Peyer's patch (tissue), 4 donors: ENCODE results near the gene TADA2B. TPM values are rescaled to one million over a fixed set of nuclear protein-coding genes. Genes with fewer than 3 reads are reported as not detected.
A peak's percentile ranks its signal among the peaks of the same experiment; 100 is the strongest.
"Not testable (repeated sequence)": the region's sequence is repeated elsewhere in the genome, so short reads cannot be mapped to it uniquely, and the experiment has no call there.

ENCODE experiments used
- DNase-seq, 3 donors: peaks; one replicate each; pipeline ENCODE4 v3.0.0-alpha.2; 2017 to 2019
- H3K27ac ChIP-seq, 4 donors: fragments of 200-600 bp; sonication (generic); one replicate each; pipeline ENCODE4 v1.5.1; 2016 to 2019
- H3K27me3 ChIP-seq, 2 donors: fragments of 200-600 bp; sonication (generic); one replicate each; pipeline ENCODE4 v1.5.1; 2019
- H3K36me3 ChIP-seq, 3 donors: fragments of 200-600 bp; sonication (generic); one replicate each; pipeline ENCODE4 v1.5.1; 2016 to 2019
- H3K4me1 ChIP-seq, 4 donors: fragments of 200-600 bp; sonication (generic); one replicate each; pipeline ENCODE4 v1.5.1; 2016 to 2019
- H3K4me3 ChIP-seq, 4 donors: fragments of 200-600 bp; sonication (generic); 1 replicate in 3 of 4; 2 replicates in 1 of 4; pipeline ENCODE4 v1.5.1; 2016 to 2019; ENCODE audit warnings: mild to moderate bottlenecking in 1 of 4
- H3K9me3 ChIP-seq, 4 donors: fragments of 200-600 bp; sonication (generic); one replicate each; pipeline ENCODE4 v1.5.1; 2016 to 2019; ENCODE audit warnings: mild to moderate bottlenecking in 1 of 4
- POLR2A ChIP-seq, 2 donors: fragments of 450-650 bp; IDR thresholded peaks; one replicate each; pipeline ENCODE4 v1.5.1; 2017; ENCODE audit warnings: antibody characterized with exemption in 2 of 2, mild to moderate bottlenecking in 2 of 2, moderate library complexity in 2 of 2
- total RNA-seq, 4 donors: library from RNA; depleted of rRNA; stranded (reverse); fragments of >200 nt; gene quantifications; one replicate each; pipeline ENCODE4 v1.1.0, GENCODE V29; 2016
- TF ChIP-seq, protein P1 (sequence below), 6 experiments: fragments of 450-650 bp in 4 of 6; fragments of 200-600 bp in 2 of 6; sonication (generic) in 1 of 6; IDR thresholded peaks; one replicate each; pipeline ENCODE4 v1.5.1; 2017 to 2019; ENCODE audit warnings: antibody characterized with exemption in 6 of 6, mild to moderate bottlenecking in 3 of 6, moderate library complexity in 1 of 6

Gene TADA2B
- total RNA-seq, 4 donors from 2014 or later = 23.1 to 31.4 (median 27.8) TPM

GRCh38 chr4:7095611-7096155, 52.5 kb downstream of the TADA2B start:
- Histone ChIP-seq H3K9me3 (no peaks in the 10 kb centered on the region), H3K4me1 (no peaks in the 10 kb centered on the region), H3K36me3 (no peaks in the 10 kb centered on the region), H3K27me3 (no peaks in the 10 kb centered on the region), H3K27ac (no peak overlapping the region), H3K4me3 (no peak overlapping the region)
- DNase-seq = peak in 1 of 3 donors; percentile 19
- TF ChIP-seq POLR2A (IDR thresholded peaks at IDR 0.05) = no peak
- TF ChIP-seq, protein P1, sequence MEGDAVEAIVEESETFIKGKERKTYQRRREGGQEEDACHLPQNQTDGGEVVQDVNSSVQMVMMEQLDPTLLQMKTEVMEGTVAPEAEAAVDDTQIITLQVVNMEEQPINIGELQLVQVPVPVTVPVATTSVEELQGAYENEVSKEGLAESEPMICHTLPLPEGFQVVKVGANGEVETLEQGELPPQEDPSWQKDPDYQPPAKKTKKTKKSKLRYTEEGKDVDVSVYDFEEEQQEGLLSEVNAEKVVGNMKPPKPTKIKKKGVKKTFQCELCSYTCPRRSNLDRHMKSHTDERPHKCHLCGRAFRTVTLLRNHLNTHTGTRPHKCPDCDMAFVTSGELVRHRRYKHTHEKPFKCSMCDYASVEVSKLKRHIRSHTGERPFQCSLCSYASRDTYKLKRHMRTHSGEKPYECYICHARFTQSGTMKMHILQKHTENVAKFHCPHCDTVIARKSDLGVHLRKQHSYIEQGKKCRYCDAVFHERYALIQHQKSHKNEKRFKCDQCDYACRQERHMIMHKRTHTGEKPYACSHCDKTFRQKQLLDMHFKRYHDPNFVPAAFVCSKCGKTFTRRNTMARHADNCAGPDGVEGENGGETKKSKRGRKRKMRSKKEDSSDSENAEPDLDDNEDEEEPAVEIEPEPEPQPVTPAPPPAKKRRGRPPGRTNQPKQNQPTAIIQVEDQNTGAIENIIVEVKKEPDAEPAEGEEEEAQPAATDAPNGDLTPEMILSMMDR (IDR thresholded peaks at IDR 0.05) = no peak

GRCh38 chr4:7096236-7096635, 53.1 kb downstream of the TADA2B start:
- H3K27me3 ChIP-seq = no peaks in the 10 kb centered on the region
- H3K27ac ChIP-seq = no peak overlapping the region
- H3K4me3 ChIP-seq = no peak overlapping the region
- peak in 1 of 3 donors; percentile 8 for DNase-seq
- TF ChIP-seq POLR2A (IDR thresholded peaks at IDR 0.05) = no peak
- TF ChIP-seq, protein P1 (IDR thresholded peaks at IDR 0.05) = no peak
- H3K9me3 ChIP-seq = no peaks in the 10 kb centered on the region
- H3K36me3 ChIP-seq = no peaks in the 10 kb centered on the region
- no peaks in the 10 kb centered on the region for H3K4me1 ChIP-seq

DNA sequence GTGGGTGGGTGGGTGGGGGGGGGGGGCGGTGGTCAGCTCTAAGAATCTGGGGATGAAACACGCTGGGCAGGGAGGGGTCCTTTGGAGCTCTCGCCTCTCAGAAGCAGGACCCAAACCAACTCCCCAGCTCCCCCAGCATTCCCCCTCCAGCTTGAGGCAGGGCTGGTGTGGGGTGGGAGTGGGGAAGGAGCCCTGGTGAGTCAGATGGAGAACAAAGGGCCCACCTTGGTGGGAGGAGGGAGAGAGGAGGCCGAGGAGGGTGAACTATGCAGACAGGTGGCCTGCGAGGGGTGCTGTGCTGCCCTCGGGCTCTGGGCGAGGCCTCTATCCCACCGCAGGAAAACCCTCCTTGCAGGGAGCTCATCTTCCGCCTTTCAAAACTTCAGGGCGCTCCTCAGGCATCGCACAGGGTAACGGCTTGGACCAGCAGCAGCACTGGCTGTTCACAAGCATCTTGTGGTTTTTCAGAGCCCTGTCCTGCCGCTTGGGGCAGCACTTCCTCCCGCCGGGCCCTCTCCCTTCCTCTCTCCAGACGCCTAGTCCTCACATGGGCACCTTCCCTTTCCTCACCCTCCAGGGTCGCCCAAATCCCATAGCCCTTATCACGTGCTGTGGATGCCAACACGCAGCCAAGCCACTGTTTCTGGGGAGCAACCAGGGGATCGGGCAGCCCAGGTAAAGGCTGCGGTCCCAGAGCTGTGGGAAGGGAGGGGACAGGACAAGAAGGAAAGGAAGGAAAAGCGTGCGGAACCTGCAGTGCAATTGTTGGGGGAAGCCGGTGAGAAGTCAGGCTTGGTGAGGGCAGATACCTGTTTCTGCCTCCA, 58.7 kb downstream of the TADA2B start:
- no peaks in the 10 kb centered on the region for H3K27me3 ChIP-seq
- H3K4me3 ChIP-seq = peak overlapping the region; percentile 38 to 75 (median 58)
- no peaks in the 10 kb centered on the region for H3K9me3 ChIP-seq
- H3K4me1 ChIP-seq = peaks cover 0 to 28% (median 10%) of the 10 kb centered on the region in 4 donors
- DNase-seq = peak; percentile 45 to 88 (median 85)
- TF ChIP-seq POLR2A (IDR thresholded peaks at IDR 0.05) = no peak
- TF ChIP-seq, protein P1 (IDR thresholded peaks at IDR 0.05) = peak; percentile 23 to 82 (median 67)
- no peaks in the 10 kb centered on the region for H3K36me3 ChIP-seq
- H3K27ac ChIP-seq = peak overlapping the region; percentile 73 to 96 (median 84)

- peak overlapping the region; percentile 38 to 75 (median 58) for H3K4me3 ChIP-seq
- H3K36me3 ChIP-seq, H3K27me3 ChIP-seq, DNase-seq, H3K9me3 ChIP-seq: not testable (repeated sequence)
- H3K4me1 ChIP-seq = peaks cover 0 to 28% (median 10%) of the 10 kb centered on the region in 4 donors
- H3K27ac ChIP-seq = peak overlapping the region; percentile 73 to 96 (median 84)
These were observed 59.3 kb downstream of the TADA2B start for GRCh38 chr4:7102516-7102909.

DNA sequence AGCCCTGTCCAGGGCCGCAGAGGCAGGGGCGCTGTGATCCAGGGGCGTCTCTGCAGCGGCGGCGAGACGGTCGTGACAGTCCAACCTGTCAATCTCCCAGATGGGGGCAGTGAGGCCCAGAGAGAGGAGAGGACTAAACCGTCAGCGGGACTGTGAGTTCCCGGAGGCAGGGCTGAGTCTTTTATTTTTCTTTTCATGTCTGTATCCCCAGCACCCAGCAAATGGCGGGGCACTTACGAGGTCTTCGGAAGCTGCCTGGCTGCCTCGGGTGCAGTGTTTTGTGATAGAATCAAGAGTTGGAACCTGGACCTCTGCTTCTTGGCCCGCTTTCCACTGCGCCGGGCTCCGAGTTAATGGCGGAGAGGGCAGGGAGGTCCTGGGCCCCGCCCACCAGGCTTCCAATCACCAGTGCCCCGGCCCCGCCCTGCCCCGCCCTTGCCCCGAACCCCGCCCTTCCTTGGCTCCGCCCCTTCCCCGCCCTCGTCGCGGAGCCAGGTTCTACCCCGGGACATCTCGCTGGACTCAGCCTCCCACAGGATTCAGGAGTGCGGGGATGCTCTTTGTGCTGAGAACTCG, 59.9 kb downstream of the TADA2B start:
- Histone ChIP-seq H3K27ac (peak overlapping the region; percentile 73 to 96 (median 84)), H3K4me1 (peaks cover 0 to 28% (median 10%) of the 10 kb centered on the region in 4 donors), H3K4me3 (peak overlapping the region; percentile 38 to 75 (median 58)), H3K36me3 (no peaks in the 10 kb centered on the region), H3K27me3 (no peaks in the 10 kb centered on the region), H3K9me3 (no peaks in the 10 kb centered on the region)
- DNase-seq = peak; percentile 89 to 96 (median 95)
- TF ChIP-seq POLR2A (IDR thresholded peaks at IDR 0.05) = peak; percentile 79 to 87
- TF ChIP-seq, protein P1 (IDR thresholded peaks at IDR 0.05) = no peak
